ENCODE measurements around the gene CTSA. TPM values are rescaled to one million over a fixed set of nuclear protein-coding genes. Genes with fewer than 3 reads are reported as not detected.
A peak's percentile ranks its signal among the peaks of the same experiment; 100 is the strongest.
"Not testable (repeated sequence)": the region's sequence is repeated elsewhere in the genome, so short reads cannot be mapped to it uniquely, and the experiment has no call there.

Gene CTSA
- total RNA-seq, 2 donors from 2014 or later = 121 to 200 TPM

GRCh38 chr20:45893831-45894230, 2.7 kb downstream of the CTSA start:
- Mint-ChIP-seq H3K27me3 (no peaks in the 10 kb centered on the region), H3K4me1 (peaks cover 21% of the 10 kb centered on the region), H3K36me3 (ENCODE audit: low read depth) (no peaks in the 10 kb centered on the region), H3K4me3 (peak overlapping the region; percentile 45), H3K27ac (peak overlapping the region; percentile 74)
- no peak for DNase-seq
- no peak for ATAC-seq
- H3K9me3 ChIP-seq (ENCODE audit: control insufficient read depth, low read length, poor library complexity, severe bottlenecking) = no peaks in the 10 kb centered on the region

- Mint-ChIP-seq H3K27ac (no peak overlapping the region), H3K36me3 (ENCODE audit: low read depth) (no peaks in the 10 kb centered on the region), H3K4me1 (peaks cover 22% of the 10 kb centered on the region), H3K27me3 (no peaks in the 10 kb centered on the region), H3K4me3 (peak overlapping the region; percentile 9)
- DNase-seq (no peak), ATAC-seq (no peak)
- no peaks in the 10 kb centered on the region for H3K9me3 ChIP-seq (ENCODE audit: control insufficient read depth, low read length, poor library complexity, severe bottlenecking)
Measured at GRCh38 chr20:45894797-45895196, 3.7 kb downstream of the CTSA start.

GRCh38 chr20:45896641-45897161, 5.6 kb downstream of the CTSA start:
- Mint-ChIP-seq H3K36me3 (ENCODE audit: low read depth) (no peaks in the 10 kb centered on the region), H3K4me1 (peaks cover 17% of the 10 kb centered on the region), H3K27me3 (no peaks in the 10 kb centered on the region), H3K4me3 (no peak overlapping the region), H3K27ac (peak overlapping the region; percentile 3)
- no peak for DNase-seq
- ATAC-seq = no peak
- no peaks in the 10 kb centered on the region for H3K9me3 ChIP-seq (ENCODE audit: control insufficient read depth, low read length, poor library complexity, severe bottlenecking)

- Mint-ChIP-seq H3K36me3 (ENCODE audit: low read depth) (no peaks in the 10 kb centered on the region), H3K4me1 (peaks cover 14% of the 10 kb centered on the region), H3K27ac (peak overlapping the region; percentile 3), H3K4me3 (no peak overlapping the region), H3K27me3 (no peaks in the 10 kb centered on the region)
- DNase-seq = no peak
- no peak for ATAC-seq
- no peaks in the 10 kb centered on the region for H3K9me3 ChIP-seq (ENCODE audit: control insufficient read depth, low read length, poor library complexity, severe bottlenecking)
Measured at GRCh38 chr20:45897289-45897688, 6.2 kb downstream of the CTSA start.

GRCh38 chr20:45897692-45898091, 6.6 kb downstream of the CTSA start:
- Mint-ChIP-seq H3K4me1 (peaks cover 10% of the 10 kb centered on the region), H3K27me3 (no peaks in the 10 kb centered on the region), H3K4me3 (no peak overlapping the region), H3K27ac (no peak overlapping the region), H3K36me3 (ENCODE audit: low read depth) (no peaks in the 10 kb centered on the region)
- no peak for DNase-seq
- H3K9me3 ChIP-seq (ENCODE audit: control insufficient read depth, low read length, poor library complexity, severe bottlenecking) = no peaks in the 10 kb centered on the region
- no peak for ATAC-seq

- Mint-ChIP-seq H3K36me3 (ENCODE audit: low read depth) (no peaks in the 10 kb centered on the region), H3K4me1 (peaks cover 9% of the 10 kb centered on the region), H3K4me3 (no peak overlapping the region), H3K27me3 (no peaks in the 10 kb centered on the region), H3K27ac (no peak overlapping the region)
- DNase-seq (no peak), ATAC-seq (no peak)
- no peaks in the 10 kb centered on the region for H3K9me3 ChIP-seq (ENCODE audit: control insufficient read depth, low read length, poor library complexity, severe bottlenecking)
Measured at GRCh38 chr20:45898285-45898684, 7.2 kb downstream of the CTSA start.

- H3K4me1 Mint-ChIP-seq = peaks cover 5% of the 10 kb centered on the region
- ATAC-seq (no peak), DNase-seq (no peak)
- no peak overlapping the region for H3K4me3 Mint-ChIP-seq
- H3K27me3 Mint-ChIP-seq = no peaks in the 10 kb centered on the region
- no peak overlapping the region for H3K27ac Mint-ChIP-seq
- H3K9me3 ChIP-seq (ENCODE audit: control insufficient read depth, low read length, poor library complexity, severe bottlenecking) = no peaks in the 10 kb centered on the region
- H3K36me3 Mint-ChIP-seq (ENCODE audit: low read depth) = no peaks in the 10 kb centered on the region
Measured at GRCh38 chr20:45899046-45899835, 8.1 kb downstream of the CTSA start.

- not testable (repeated sequence) for H3K27ac Mint-ChIP-seq, H3K4me3 Mint-ChIP-seq
Measured at GRCh38 chr20:45901332-45901731, 10.2 kb downstream of the CTSA start.

GRCh38 chr20:45902199-45902701, 11.1 kb downstream of the CTSA start:
- DNase-seq = no peak
- Mint-ChIP-seq H3K27me3 (no peaks in the 10 kb centered on the region), H3K27ac (no peak overlapping the region), H3K4me1 (peaks cover 5% of the 10 kb centered on the region), H3K36me3 (ENCODE audit: low read depth) (no peaks in the 10 kb centered on the region), H3K4me3 (no peak overlapping the region)
- no peak for ATAC-seq
- no peaks in the 10 kb centered on the region for H3K9me3 ChIP-seq (ENCODE audit: control insufficient read depth, low read length, poor library complexity, severe bottlenecking)

More at GRCh38 chr20:45901332-45901731, 10.2 kb downstream of the CTSA start:
- not testable (repeated sequence) for ATAC-seq; H3K36me3 Mint-ChIP-seq (ENCODE audit: low read depth); H3K9me3 ChIP-seq (ENCODE audit: control insufficient read depth, low read length, poor library complexity, severe bottlenecking); H3K27me3 Mint-ChIP-seq; H3K4me1 Mint-ChIP-seq; DNase-seq

GRCh38 chr20:45904583-45905504, 13.7 kb downstream of the CTSA start:
- DNase-seq = no peak
- Mint-ChIP-seq H3K27ac (no peak overlapping the region), H3K27me3 (no peaks in the 10 kb centered on the region), H3K36me3 (ENCODE audit: low read depth) (no peaks in the 10 kb centered on the region), H3K4me1 (no peaks in the 10 kb centered on the region), H3K4me3 (no peak overlapping the region)
- no peaks in the 10 kb centered on the region for H3K9me3 ChIP-seq (ENCODE audit: control insufficient read depth, low read length, poor library complexity, severe bottlenecking)
- no peak for ATAC-seq

GRCh38 chr20:45905505-45906079, 14.5 kb downstream of the CTSA start:
- Mint-ChIP-seq H3K4me3 (no peak overlapping the region), H3K4me1 (peaks cover 1% of the 10 kb centered on the region), H3K27me3 (no peaks in the 10 kb centered on the region), H3K27ac (no peak overlapping the region), H3K36me3 (ENCODE audit: low read depth) (no peaks in the 10 kb centered on the region)
- H3K9me3 ChIP-seq (ENCODE audit: control insufficient read depth, low read length, poor library complexity, severe bottlenecking) = no peaks in the 10 kb centered on the region
- DNase-seq (no peak), ATAC-seq (no peak)

GRCh38 chr20:45907219-45907948, 16.2 kb downstream of the CTSA start:
- ATAC-seq (no peak), DNase-seq (no peak)
- Mint-ChIP-seq H3K4me3 (no peak overlapping the region), H3K4me1 (peaks cover 10% of the 10 kb centered on the region), H3K36me3 (ENCODE audit: low read depth) (no peaks in the 10 kb centered on the region), H3K27ac (no peak overlapping the region), H3K27me3 (no peaks in the 10 kb centered on the region)
- no peaks in the 10 kb centered on the region for H3K9me3 ChIP-seq (ENCODE audit: control insufficient read depth, low read length, poor library complexity, severe bottlenecking)

Measured in T-helper 17 cell (primary cell).